Superior temporal gyrus (tissue), 1 donor: ENCODE results near the gene NHEJ1.

Experiments used
- DNase-seq: peaks from one replicate; pipeline ENCODE4 v3.0.0-alpha.2; 2016; ENCODE audit errors: extremely low spot score

The NHEJ1 gene

GRCh38 chr2:219029829-219030165 is 130.8 kb downstream of the NHEJ1 start:
- peak; percentile 92 for DNase-seq

DNA sequence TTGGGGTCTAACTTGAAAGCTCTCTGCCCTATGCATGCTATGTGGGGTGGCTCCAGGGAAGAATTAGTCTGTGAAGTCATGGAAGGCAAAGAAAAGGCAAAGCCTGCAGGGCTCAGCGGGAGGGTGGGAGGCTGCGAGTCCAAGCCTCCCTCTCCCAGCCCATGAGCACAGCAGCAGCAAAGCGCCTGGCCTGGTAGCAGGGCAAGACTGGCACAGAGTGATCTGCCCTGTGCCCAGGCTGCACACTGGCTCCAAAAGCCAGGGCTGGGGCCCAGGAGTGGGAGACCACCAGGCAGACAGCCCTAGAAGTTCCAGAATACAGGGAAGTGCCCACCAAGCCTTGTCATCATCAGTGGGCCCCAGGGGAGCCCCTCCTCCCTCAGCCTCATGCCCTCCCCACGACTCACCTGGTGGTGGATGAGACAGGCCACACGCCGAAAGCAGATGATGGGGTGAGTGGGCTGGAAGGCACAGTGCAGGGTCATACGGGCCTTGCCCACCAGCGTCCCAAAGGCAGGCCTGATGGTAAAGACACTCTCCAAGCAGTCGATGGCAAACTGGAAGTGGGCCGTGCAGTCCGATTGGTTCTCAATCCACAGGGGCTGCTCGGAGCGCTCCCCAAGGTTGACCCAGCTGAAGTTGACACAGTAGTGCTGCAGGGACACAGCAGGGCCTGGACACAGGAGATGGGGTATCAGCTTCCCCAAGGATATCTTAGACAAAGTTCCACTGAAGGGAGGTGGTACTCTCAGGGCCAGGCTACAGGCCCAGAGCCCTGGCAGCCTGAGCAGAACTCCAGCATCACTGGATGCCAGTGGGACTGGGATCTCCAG is 131.4 kb downstream of the NHEJ1 start:
- DNase-seq: no peak

DNA sequence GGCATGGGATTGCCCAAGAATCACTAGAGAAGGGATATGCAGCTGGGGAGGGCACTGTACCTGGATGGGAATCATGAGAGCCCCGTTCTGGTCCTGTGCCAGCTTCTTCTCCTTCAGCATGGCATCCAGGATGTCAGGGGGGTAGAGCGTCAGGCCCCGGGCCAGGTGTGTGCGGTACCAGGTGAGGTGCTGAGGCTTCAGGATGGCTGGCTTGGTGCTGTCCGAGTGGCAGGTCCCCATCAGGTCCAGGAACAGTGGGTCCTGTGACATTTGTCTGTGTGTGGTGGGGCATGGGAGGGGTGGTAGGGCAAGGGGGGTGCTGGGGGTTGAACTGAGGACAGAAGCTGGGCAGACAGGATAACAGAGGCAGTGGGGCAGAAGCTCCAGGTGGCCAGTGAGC is 132.5 kb downstream of the NHEJ1 start:
- no peak for DNase-seq

DNA sequence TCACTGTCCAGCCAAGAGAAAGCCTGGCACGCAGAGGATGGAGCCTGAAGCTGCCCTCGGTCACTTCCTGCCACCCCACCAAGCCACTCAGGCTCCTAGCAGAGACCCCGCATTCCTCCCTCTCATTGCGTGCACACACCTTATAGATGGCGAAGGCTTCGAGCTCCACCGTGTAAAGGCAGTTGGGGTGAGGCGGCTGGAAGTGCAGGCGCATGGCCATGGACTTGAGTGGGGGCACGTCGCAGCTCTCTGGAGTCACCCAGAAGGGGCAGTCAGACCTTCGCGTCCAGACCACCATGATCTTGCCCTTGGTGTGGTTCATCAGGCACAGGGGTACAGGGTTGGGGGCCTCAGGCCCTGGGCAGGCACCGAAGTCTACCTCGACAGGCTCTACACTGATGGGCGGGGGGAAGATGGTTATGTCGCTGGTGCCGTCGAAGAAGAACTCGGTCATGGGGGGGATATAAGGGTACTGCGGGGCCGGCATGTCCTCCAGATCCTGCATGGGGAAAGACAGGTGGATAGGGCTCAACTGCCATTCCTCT is 133.0 kb downstream of the NHEJ1 start:
- DNase-seq: no peak

DNA sequence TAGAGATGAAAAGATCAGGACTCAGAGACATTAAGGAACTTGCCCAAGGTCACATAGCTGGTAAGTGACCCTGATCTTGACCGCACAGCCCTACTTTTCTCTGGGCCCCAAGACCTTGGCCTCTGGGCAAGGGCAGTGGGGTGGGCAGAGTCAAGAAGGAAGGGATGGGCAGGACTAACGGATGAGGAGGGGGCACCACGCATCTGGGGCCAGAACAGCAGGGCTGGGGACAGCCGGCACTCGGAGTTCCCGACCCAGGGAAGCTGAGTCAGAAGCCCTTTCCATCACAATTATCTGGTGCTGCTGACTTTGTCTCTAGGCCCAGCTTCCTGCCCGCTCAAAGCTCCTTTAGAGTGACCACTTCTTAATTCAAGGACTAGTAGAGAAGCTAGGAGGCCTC is 133.7 kb downstream of the NHEJ1 start:
- DNase-seq: no peak

DNA sequence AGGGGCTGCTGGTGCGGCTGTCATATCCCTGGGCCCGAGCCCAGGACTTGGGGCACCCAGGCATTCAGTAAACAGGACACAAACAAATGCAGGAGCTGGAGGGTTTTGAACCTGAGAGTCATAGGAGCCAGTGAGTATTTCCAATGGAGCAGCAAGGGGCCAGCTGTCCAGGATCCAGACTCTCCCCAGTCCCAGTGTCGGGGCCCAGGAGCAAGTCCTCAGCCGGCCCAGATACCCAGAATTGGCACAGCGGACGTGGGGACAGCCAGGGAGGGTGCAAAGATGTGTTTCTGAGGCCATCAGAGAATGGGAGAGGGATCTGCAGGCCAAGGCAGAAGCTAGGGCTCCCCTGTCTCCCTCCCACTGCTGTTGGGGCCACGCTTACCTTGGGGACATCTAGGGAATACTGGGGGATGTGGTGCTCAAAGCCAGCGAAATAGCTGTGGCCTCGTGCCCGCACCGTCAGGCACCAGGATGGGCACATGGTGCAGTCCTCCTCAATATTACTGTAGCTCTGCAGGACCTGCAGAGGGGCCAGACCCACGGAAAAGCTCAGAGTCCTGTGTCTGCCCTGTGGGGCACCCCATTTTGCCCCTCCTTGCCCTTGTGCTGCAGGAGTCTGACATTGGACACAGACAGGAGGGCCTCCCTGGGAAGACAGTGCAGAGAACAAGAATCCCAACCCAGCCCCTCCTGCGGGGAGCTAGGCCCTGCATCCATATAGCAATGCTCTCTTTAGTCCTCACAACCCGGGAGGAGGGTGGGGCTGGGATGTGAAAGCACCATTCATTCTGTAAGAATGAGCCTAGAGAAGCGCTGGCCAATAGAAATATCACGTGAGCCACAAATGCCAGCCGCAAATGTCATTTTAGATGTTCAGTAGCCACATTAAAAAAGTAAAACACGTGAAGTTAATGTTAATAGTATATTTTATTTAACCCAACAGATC is 134.7 kb downstream of the NHEJ1 start:
- DNase-seq: peak; percentile 94
